DND-41 (cell line): ENCODE results near the gene TBC1D4.
"Not testable (repeated sequence)": the region's sequence is repeated elsewhere in the genome, so short reads cannot be mapped to it uniquely, and the experiment has no call there.

Source experiments
- ATAC-seq: fragments of 200-7000 bp; cut with Tn5 transposase; 3 replicates; pipeline ENCODE4 v1.9.1; 2021; ENCODE audit warnings: low read depth; ENCODE audit not compliant: insufficient read depth
- DNase-seq: peaks from one replicate; pipeline ENCODE4 v3.0.0-alpha.2; 2020
- H2AFZ ChIP-seq: 2 replicates; pipeline ENCODE4 v1.6.0; 2012; ENCODE audit warnings: low read depth, low read length
- H3K27ac ChIP-seq: 2 replicates; pipeline ENCODE4 v1.5.1; 2012; ENCODE audit warnings: low read length, inconsistent platforms
- H3K27me3 ChIP-seq: fragments of 200-600 bp; sonication (generic); 2 replicates; pipeline ENCODE4 v1.6.0; 2012; ENCODE audit warnings: low read length, mild to moderate bottlenecking, inconsistent platforms; ENCODE audit not compliant: insufficient read depth, poor library complexity
- H3K36me3 ChIP-seq: 2 replicates; pipeline ENCODE4 v1.5.1; 2012; ENCODE audit warnings: low read length, inconsistent platforms; ENCODE audit not compliant: insufficient read depth
- H3K4me1 ChIP-seq: 2 replicates; pipeline ENCODE4 v1.5.1; 2012; ENCODE audit warnings: mild to moderate bottlenecking, low read length; ENCODE audit not compliant: insufficient read depth
- H3K4me2 ChIP-seq: 2 replicates; pipeline ENCODE4 v1.6.0; 2012; ENCODE audit warnings: mild to moderate bottlenecking, moderate library complexity, low read length, inconsistent platforms; ENCODE audit not compliant: insufficient read depth
- H3K4me3 ChIP-seq, 2 experiments: fragments of 200-600 bp in 1 of 2; shearing (Covaris generic) in 1 of 2; 2 replicates each; pipeline ENCODE4 v1.5.1; 2012 to 2016; ENCODE audit warnings: inconsistent platforms in 2 of 2, low read length in 2 of 2, mild to moderate bottlenecking in 2 of 2, low read depth in 1 of 2, moderate library complexity in 1 of 2
- H3K79me2 ChIP-seq: 2 replicates; pipeline ENCODE4 v1.6.0; 2012; ENCODE audit warnings: low read length, inconsistent platforms; ENCODE audit not compliant: insufficient read depth
- H3K9ac ChIP-seq: 2 replicates; pipeline ENCODE4 v1.6.0; 2012; ENCODE audit warnings: low read depth, mild to moderate bottlenecking, inconsistent platforms, low read length, moderate library complexity
- H3K9me3 ChIP-seq: 2 replicates; pipeline ENCODE4 v1.5.1; 2012; ENCODE audit warnings: low read length, moderate library complexity, mild to moderate bottlenecking, inconsistent platforms; ENCODE audit not compliant: insufficient read depth, severe bottlenecking
- H4K20me1 ChIP-seq: 2 replicates; pipeline ENCODE4 v1.6.0; 2012; ENCODE audit warnings: low read length; ENCODE audit not compliant: insufficient read depth
- EZH2 ChIP-seq: IDR thresholded peaks from 3 replicates; pipeline ENCODE4 v1.6.1; 2012; ENCODE audit warnings: borderline replicate concordance, low read depth, mild to moderate bottlenecking, moderate library complexity, low read length, inconsistent platforms; ENCODE audit not compliant: severe bottlenecking
- TF ChIP-seq, protein P1 (sequence below): IDR thresholded peaks from 2 replicates; pipeline ENCODE4 v1.5.1; 2012; ENCODE audit warnings: borderline replicate concordance, low read length, moderate library complexity, mild to moderate bottlenecking; ENCODE audit not compliant: poor library complexity, severe bottlenecking; ENCODE audit errors: extremely low read depth

Gene TBC1D4

DNA sequence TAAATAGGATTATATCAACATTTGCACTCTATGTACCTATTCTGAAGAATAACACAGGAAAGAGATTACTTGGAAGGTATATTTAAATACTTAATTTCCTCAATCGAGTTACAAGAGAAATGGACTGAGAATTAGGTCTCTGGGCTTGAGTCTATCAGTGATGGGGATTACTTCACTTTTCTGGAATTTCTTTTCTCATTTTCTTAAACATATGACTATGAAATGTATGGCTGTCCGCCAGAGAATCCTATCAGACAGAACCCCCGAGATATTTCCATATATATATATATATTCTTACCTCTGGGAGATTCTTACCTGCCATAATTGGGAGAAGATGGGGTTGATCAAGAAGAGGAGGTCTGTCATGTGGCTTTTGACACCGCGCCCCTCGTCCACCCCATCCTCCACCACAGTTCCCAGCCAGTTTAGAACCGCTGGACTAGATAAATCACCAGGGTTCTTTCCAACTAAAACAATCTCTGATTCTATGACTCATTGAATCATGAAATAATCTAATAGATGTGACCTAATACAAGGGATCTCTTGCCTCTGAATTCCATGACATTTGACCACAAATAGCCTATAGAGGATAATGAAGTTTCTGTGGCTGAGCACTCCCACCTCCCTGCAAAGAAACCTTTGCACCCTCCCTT lies 231.3 kb downstream of the TBC1D4 start:
- H3K36me3 ChIP-seq, result no peaks in the 10 kb centered on the region
- no peaks in the 10 kb centered on the region for H4K20me1 ChIP-seq
- H3K27ac ChIP-seq, result no peak overlapping the region
- H3K79me2 ChIP-seq, result no peaks in the 10 kb centered on the region
- H3K27me3 ChIP-seq, result peaks cover 3% of the 10 kb centered on the region
- DNase-seq, result no peak
- ATAC-seq, result no peak
- no peak overlapping the region for H3K9ac ChIP-seq
- H3K9me3 ChIP-seq, result no peaks in the 10 kb centered on the region
- H2AFZ ChIP-seq, result no peak overlapping the region
- no peak for TF ChIP-seq EZH2
- TF ChIP-seq, protein P1, sequence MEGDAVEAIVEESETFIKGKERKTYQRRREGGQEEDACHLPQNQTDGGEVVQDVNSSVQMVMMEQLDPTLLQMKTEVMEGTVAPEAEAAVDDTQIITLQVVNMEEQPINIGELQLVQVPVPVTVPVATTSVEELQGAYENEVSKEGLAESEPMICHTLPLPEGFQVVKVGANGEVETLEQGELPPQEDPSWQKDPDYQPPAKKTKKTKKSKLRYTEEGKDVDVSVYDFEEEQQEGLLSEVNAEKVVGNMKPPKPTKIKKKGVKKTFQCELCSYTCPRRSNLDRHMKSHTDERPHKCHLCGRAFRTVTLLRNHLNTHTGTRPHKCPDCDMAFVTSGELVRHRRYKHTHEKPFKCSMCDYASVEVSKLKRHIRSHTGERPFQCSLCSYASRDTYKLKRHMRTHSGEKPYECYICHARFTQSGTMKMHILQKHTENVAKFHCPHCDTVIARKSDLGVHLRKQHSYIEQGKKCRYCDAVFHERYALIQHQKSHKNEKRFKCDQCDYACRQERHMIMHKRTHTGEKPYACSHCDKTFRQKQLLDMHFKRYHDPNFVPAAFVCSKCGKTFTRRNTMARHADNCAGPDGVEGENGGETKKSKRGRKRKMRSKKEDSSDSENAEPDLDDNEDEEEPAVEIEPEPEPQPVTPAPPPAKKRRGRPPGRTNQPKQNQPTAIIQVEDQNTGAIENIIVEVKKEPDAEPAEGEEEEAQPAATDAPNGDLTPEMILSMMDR, result no peak
- no peak overlapping the region for H3K4me2 ChIP-seq
- H3K4me3 ChIP-seq, result no peak overlapping the region
- H3K4me1 ChIP-seq, result no peaks in the 10 kb centered on the region

DNA sequence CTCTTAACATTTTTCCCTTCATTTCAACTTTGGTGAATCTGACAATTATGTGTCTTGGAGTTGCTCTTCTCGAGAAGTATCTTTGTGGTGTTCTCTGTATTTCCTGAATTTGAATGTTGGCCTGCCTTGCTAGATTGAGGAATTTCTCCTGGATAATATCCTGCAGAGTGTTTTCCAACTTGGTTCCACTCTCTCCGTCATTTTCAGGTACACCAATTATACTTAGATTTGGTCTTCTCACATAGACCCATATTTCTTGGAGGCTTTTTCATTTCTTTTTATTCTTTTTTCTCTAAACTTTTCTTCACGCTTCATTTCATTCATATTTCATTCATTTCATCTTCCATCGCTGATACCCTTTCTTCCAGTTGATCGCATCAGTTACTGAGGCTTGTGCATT lies 236.4 kb downstream of the TBC1D4 start:
- not testable (repeated sequence) for DNase-seq, H3K36me3 ChIP-seq, H3K27ac ChIP-seq, H2AFZ ChIP-seq, H3K79me2 ChIP-seq, H3K4me2 ChIP-seq, ATAC-seq, H3K27me3 ChIP-seq, H3K9ac ChIP-seq, H4K20me1 ChIP-seq, H3K9me3 ChIP-seq, H3K4me1 ChIP-seq, H3K4me3 ChIP-seq

DNA sequence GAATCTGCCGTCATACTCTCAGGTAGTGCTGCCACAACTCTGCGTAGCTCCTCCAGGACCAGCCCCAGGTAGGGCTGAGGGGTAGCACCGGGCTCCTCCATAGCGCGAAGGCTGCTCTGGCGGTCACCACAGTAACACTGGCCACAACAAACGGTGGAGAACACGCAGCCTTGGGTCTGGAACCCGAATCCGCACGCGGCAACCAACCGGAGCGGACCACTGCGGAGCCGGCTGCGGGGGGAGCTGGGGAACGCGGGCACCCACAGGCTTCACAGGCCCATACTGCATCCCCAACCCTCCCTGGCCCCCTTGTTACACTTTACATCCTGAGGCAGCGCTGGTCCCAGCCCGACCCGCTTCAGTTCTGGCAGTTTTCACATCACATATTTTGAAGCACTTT lies 241.7 kb downstream of the TBC1D4 start:
- not testable (repeated sequence) for H3K9me3 ChIP-seq, H3K4me1 ChIP-seq, H3K27ac ChIP-seq, H2AFZ ChIP-seq, ATAC-seq, H3K4me2 ChIP-seq, H4K20me1 ChIP-seq, H3K9ac ChIP-seq, H3K36me3 ChIP-seq, DNase-seq, H3K27me3 ChIP-seq, H3K4me3 ChIP-seq, H3K79me2 ChIP-seq

DNA sequence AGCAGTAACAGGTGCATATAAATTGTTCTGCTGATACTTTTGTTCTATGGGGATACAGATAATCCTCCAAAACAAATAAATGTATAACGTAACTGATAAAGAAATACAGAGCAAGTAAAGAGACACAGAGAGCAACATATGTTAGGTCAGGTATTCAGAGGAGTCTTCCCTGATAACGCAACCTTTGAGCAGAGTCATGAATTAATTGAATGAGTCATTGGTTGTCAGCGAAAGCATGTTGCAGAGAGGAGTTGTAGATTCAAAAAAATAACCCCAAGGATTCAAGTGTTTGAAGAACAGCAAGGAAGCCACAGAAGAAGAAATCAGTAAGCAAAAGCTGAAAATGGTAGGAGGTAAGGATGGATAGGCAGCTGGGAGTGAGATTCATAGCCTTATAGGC lies 245.2 kb downstream of the TBC1D4 start:
- DNase-seq, result no peak
- ATAC-seq, result no peak
- H3K27ac ChIP-seq, result no peak overlapping the region

More for the DNA sequence above, 245.2 kb downstream of the TBC1D4 start:
- H3K4me3 ChIP-seq, result no peak overlapping the region
- no peaks in the 10 kb centered on the region for H3K4me1 ChIP-seq
- no peak overlapping the region for H2AFZ ChIP-seq
- no peaks in the 10 kb centered on the region for H4K20me1 ChIP-seq
- no peaks in the 10 kb centered on the region for H3K36me3 ChIP-seq
- H3K9me3 ChIP-seq, result no peaks in the 10 kb centered on the region
- no peaks in the 10 kb centered on the region for H3K27me3 ChIP-seq
- no peak overlapping the region for H3K4me2 ChIP-seq
- H3K9ac ChIP-seq, result no peak overlapping the region
- TF ChIP-seq EZH2, result no peak
- TF ChIP-seq, protein P1, result no peak
- H3K79me2 ChIP-seq, result no peaks in the 10 kb centered on the region
